HG03354 (cell line): ENCODE data around the gene CRYGC.
"Not testable (repeated sequence)": the region's sequence is repeated elsewhere in the genome, so short reads cannot be mapped to it uniquely, and the experiment has no call there.

ENCODE experiments used
- ATAC-seq: cut with Tn5 transposase; IDR thresholded peaks from one replicate; pipeline ENCODE4 v1.9.1; 2021; ENCODE audit warnings: mild to moderate bottlenecking; ENCODE audit not compliant: unreplicated experiment, poor library complexity, severe bottlenecking

Gene CRYGC

DNA sequence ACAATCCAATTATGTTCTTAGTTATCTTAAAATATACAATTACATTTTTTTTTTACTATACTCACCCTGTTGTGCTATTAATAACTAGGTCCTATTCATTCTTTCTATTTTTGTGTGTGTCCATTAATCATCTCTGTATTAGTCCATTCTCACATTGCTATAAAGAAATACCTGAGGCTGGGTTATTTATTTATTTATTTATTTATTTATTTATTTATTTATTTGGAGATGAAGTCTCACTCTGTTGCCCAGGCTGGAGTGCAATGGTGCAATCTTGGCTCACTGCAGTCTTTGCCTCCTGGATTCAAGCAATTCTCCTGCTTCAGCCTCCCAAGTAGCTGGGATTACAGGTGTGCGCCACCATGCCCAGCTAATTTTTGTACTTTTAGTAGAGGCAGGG lies 30.9 kb downstream of the CRYGC start:
- ATAC-seq: not testable (repeated sequence)

DNA sequence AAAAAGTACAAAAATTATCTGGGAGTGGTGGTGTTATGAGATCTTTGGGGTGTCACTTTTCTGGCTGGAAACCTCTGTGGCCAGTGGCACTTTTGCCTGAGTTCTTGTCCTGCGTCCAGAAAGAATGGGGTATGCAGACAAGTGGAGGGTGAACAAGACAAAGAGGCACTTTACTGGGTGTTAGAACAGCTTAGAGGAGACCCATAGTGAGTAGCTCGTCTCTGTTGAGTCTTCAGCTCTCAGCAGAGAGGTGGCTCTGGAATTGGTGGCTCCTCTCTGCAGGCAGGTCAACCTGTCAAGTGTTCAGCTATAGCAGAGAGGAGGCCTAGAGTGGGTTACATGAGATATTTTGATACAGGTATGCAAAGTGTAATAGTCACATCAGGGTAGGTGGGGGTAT lies 31.4 kb downstream of the CRYGC start:
- ATAC-seq: no peak

DNA sequence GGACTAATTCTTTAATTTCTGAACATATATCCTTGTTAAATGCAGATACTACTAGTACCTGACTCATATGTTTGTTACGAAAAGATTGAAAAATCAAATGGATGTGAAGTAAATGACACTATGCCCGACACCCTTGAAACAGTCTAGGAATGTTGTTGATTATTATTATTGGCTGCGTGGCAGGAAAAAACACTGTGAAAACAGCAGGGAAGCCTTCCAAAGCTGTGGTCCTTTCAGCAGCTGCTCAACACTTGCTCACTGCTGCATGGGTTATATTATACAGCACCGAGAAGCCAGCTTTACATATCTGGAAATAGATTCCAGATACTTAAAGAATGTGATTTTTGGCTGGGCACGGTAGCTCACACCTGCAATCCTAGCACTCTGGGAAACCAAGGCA lies 31.8 kb downstream of the CRYGC start:
- no peak for ATAC-seq

DNA sequence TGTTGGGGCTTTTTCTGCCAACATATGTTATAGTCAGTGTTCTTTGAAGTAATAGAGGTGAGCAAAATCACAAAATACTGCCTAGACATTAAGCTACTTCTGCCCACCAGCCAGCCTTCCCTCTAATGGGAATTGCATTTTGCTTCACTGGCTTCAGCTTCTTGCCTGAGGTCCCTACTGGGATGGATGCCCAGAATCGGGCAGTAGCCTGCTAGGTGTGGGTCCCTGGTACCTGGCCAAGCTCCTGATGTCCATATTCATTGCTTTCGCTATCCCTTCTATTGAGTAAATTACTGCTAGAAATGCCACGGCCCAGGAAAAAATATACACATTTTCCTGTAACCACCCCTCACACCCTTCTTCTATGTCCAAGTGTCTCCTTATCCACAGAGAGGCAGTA lies 32.3 kb downstream of the CRYGC start:
- no peak for ATAC-seq

DNA sequence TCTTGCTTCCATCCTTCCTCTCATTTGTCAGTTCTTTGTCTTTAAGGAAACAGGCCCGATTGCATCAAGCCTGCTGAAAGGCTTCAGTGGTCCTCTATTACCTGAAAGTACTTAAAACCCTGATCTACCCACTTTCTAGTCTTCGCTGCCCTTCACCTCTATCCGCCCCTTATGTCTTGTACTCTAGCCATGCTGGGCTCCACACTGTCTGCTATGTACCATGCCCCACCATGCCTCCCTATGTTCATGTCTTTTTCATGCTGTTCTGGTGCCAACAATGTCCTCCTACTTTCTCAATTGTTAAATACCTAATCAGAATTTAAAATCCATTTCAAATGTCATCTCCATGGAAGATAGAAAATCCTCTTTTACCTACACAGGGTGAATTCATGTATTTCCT lies 33.5 kb downstream of the CRYGC start:
- no peak for ATAC-seq

DNA sequence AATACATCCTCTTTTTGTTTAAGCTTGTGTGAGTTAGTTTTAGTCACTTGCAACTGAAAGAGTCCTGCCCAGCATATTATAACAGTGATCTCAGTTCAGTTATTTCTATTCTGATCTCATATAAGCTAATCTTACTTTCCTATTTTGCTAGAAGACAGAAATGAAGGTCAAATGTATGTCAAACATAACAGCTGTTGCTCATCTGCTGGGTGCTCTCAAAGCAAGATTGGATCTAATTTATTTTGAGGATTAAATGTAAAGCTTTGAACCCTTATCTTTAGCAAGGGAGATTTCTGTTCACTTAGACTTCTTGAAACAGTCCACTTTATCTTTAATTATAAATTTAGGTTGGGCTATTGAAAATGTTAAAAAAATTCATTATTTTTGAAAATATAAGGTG lies 36.5 kb downstream of the CRYGC start:
- ATAC-seq: no peak

DNA sequence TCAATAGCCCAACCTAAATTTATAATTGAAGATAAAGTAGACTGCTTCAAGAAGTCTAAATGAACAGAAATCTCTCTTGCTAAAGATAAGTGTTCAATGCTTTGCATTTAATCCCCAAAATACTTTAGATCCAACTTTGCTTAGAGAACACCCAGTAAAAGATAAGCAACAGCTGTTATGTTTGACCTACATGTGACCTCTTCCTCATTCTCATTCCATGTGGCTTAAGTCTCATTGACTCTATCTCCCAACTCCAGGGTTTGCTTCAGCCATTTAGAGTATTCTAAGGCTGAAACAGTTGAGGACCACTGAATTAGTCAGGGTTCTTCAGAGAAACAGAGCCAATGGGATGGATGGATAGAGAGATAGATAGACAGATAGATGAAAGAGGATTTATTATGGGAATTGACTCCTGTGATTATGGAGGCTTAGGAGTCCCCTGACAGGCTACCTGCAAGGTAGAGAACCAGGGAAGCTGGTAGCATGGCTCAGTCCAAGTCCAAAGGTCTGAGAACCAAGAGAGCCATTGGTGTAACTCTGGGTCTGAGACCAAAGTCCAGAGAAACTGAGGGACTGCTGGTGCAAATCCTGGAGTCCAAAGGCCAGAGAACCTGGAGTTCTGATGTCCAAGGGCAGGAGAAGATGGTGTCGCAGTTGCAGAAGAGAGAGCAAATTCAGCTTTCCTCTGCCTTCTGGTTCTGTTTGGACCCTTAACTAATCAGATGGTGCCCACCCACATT lies 37.4 kb downstream of the CRYGC start:
- ATAC-seq: no peak

DNA sequence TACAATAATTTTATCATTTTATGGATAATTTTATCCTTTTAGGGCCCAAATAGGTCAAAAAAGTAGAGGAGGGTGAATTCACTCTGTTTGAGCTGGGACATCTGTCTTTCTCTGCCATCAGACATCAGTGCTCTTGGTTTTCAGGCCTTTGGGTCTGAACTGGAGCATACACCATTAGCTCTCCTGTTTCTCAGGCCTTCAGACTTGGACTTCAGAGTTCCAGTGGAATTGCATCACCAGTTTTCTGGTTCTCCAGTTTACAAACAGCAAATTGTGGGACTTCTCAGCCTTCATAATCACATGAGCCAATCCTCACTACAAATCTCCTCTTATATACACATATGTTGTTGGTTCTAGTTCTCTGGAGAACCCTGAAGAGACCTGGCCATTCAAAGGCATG lies 39.2 kb downstream of the CRYGC start:
- ATAC-seq: no peak

DNA sequence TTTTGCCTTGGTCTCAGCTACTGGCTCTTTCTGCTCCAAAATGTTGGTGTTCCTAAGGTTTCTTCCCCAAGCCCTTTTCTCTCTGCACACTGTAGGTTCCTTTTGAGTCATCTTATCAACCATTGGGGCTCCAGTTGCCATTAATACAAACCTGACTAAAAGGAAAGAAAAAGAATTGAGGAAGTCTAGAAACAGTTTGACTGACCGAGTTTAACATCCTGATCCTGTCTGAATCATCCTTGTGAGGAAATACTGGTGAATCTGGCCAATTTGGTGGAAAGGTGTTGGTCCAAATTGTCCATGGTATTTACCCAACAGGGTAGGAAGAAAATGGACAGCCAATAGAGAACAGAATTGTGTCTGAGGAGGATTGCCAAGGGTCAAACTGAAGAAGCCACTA lies 43.6 kb downstream of the CRYGC start:
- no peak for ATAC-seq

DNA sequence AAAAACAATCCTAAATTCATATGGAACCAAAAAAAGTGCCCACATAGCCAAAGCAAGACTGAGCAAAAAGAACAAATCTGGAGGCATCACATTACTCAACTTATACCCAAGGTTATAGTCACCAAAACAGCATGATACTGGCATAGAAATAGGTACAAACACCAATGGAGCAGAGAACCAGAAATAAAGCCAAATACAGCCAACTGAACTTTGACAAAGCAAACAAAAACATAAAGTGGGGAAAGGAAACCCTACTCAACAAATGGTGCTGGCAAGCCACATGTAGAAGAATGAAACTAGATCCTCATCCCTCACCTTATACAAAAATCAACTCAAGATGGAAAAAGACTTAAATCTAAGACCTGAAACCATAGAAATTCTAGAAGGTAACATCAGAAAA lies 45.8 kb downstream of the CRYGC start:
- ATAC-seq: no peak
